ENCODE results near the gene RAN. TPM values are rescaled to one million over a fixed set of nuclear protein-coding genes. Genes with fewer than 3 reads are reported as not detected.

The RAN gene
- total and polyA plus RNA-seq, 7 donors, result 302 to 1,341 (median 369) TPM

DNA sequence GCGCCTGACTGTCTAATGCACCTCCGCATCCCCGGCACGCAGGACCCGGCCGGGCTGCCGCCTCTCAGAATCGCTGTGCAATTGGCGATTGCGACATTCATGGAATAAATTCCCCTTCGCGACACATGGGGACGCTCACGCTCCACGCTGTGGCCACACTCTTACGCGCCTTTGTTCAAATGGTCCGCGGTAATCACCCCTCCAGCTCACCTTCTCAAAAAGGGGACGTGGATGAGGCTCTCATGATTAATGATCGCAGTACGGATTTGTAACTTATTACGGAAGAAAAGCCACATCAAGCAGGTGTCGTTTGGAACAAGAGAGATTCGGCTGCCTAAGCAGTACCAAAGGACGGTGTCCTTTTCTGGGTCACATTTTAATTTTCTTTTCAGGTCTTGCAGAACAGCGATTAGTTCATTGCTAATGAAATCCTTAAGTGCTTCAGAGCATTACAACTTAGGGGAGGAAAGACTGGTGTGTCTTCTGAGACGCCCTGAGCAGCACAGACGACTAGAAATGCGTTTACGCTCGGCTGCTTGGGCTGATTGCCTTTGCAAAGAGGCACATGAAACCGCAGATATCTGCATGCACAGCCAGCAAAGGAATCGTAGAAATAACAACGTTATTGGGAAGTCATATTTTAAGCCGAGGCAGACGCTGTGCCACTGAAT is 44.5 kb downstream of the RAN start:
- peaks cover 7% of the 10 kb centered on the region for H3K9me3 ChIP-seq
- H3K27me3 ChIP-seq (ENCODE audit: insufficient read depth in 3 of 3, low read length in 2 of 3), result peaks cover 0 to 19% (median 4%) of the 10 kb centered on the region in 3 donors
- peak; percentile 28 to 71 for DNase-seq
- no peaks in the 10 kb centered on the region for H3K36me3 ChIP-seq (ENCODE audit: insufficient read depth in 1 of 2, low read depth in 1 of 2)
- intact Hi-C loops (cut with DNase I), result loop anchor here in 1 of 2 donors (2.0 to 10.0 kb wide), 2 partner anchors 216 to 908 kb away; partner anchors contain the start of gene MMP17
- WGBS, 3 donors, result 12 to 15% (median 13%) methylated on average over 37 of the region's 37 CpGs
- no peak overlapping the region for H3K27ac ChIP-seq
- peak; percentile 66 to 86 (median 80) for ATAC-seq
- H3K4me1 ChIP-seq, result no peaks in the 10 kb centered on the region
- TF ChIP-seq, protein P1, sequence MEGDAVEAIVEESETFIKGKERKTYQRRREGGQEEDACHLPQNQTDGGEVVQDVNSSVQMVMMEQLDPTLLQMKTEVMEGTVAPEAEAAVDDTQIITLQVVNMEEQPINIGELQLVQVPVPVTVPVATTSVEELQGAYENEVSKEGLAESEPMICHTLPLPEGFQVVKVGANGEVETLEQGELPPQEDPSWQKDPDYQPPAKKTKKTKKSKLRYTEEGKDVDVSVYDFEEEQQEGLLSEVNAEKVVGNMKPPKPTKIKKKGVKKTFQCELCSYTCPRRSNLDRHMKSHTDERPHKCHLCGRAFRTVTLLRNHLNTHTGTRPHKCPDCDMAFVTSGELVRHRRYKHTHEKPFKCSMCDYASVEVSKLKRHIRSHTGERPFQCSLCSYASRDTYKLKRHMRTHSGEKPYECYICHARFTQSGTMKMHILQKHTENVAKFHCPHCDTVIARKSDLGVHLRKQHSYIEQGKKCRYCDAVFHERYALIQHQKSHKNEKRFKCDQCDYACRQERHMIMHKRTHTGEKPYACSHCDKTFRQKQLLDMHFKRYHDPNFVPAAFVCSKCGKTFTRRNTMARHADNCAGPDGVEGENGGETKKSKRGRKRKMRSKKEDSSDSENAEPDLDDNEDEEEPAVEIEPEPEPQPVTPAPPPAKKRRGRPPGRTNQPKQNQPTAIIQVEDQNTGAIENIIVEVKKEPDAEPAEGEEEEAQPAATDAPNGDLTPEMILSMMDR (IDR thresholded peaks at IDR 0.05), result peak; percentile 82
- H3K4me3 ChIP-seq, result peak overlapping the region; percentile 30

DNA sequence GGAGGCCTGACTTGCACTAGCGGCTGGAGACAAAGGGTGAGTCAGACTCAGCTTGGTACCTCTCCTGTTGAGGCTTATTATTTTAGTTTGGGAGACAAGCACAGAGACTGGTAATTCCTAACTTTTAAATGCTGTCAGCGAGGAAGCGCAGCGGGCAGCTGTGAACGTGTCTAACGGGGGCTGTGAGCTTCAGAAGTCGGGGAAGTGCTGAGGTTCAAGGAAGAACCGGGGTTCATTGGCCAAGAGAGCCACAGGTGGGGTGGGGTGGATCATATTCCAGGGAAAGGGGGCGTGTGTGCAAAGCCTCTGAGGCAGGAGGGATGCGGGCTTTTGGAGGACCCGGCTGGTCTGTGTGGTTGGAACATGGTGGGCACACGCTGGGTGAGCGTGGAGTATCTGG is 45.7 kb downstream of the RAN start:
- peaks cover 0 to 19% (median 4%) of the 10 kb centered on the region in 3 donors for H3K27me3 ChIP-seq (ENCODE audit: insufficient read depth in 3 of 3, low read length in 2 of 3)
- H3K4me1 ChIP-seq, result no peaks in the 10 kb centered on the region
- no peaks in the 10 kb centered on the region for H3K36me3 ChIP-seq (ENCODE audit: insufficient read depth in 1 of 2, low read depth in 1 of 2)
- intact Hi-C loops (cut with DNase I), result loop anchor here in 1 of 2 donors (2.0 to 10.0 kb wide), 2 partner anchors 215 to 907 kb away; partner anchors contain the start of gene MMP17
- DNase-seq (no peak), ATAC-seq (no peak)
- H3K27ac ChIP-seq, result no peak overlapping the region
- H3K4me3 ChIP-seq, result no peak overlapping the region
- H3K9me3 ChIP-seq, result no peaks in the 10 kb centered on the region
- TF ChIP-seq, protein P1 (IDR thresholded peaks at IDR 0.05), result no peak
- 84 to 88% (median 86%) methylated on average over 13 of the region's 13 CpGs for WGBS, 3 donors

DNA sequence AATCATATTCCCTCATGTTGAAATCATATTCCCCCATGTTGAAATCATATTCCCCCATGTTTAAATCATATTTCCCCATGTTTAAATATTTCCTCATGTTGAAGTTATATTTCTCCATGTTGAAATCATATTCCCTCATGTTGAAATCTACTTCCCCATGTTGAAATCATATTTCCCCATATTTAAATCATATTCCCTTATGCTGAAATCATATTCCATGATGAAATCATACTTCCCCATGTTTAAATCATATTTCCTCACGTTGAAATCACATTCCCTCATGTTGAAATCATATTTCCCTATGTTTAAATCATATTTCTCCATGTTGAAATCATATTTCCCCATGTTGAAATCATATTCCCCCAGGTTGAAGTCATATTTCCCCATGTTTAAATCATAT is 47.2 kb downstream of the RAN start:
- H3K27ac ChIP-seq, result no peak overlapping the region
- TF ChIP-seq, protein P1 (IDR thresholded peaks at IDR 0.05), result no peak

DNA sequence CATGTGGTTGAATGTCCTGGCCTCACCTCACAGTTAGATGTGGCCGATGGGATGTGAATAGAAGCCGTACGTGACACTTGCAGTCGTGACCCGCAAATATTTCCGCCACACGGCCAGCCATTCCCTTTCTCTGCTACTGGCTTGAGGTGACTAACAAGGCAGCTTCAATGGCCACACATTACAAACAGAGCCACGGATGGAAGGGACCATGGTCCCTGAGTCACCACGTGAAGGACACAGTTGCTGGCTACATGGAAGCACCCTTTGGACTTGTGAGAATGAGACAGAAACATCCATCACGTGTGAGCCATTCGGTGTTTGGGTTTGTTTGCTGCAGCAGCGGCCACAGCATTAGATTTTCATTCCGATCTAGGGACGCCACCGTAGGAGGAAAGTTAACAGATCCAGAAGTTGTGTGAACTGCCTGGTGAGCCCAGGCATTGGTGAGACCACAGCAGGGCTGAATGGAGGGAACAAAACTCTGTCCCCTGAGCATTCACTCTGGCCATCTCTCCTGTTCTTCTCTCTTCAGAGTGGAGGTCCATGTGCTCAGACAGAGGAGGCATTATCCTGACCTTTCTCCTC is 48.3 kb downstream of the RAN start:
- no peak overlapping the region for H3K27ac ChIP-seq
- intact Hi-C loops (cut with DNase I), result no loop called here
- H3K27me3 ChIP-seq (ENCODE audit: insufficient read depth in 3 of 3, low read length in 2 of 3), result peaks cover 0 to 19% (median 8%) of the 10 kb centered on the region in 3 donors
- H3K4me3 ChIP-seq, result no peak overlapping the region
- TF ChIP-seq, protein P1 (IDR thresholded peaks at IDR 0.05), result no peak
- H3K4me1 ChIP-seq, result no peaks in the 10 kb centered on the region
- 72 to 79% (median 72%) methylated on average over 15 of the region's 15 CpGs for WGBS, 3 donors
- ATAC-seq (peak in 1 of 4 donors; percentile 11), DNase-seq (no peak)
- H3K36me3 ChIP-seq (ENCODE audit: insufficient read depth in 1 of 2, low read depth in 1 of 2), result no peaks in the 10 kb centered on the region
- no peaks in the 10 kb centered on the region for H3K9me3 ChIP-seq

More for the DNA sequence above, 47.2 kb downstream of the RAN start:
- Histone ChIP-seq H3K36me3 (ENCODE audit: insufficient read depth in 1 of 2, low read depth in 1 of 2) (no peaks in the 10 kb centered on the region), H3K9me3 (no peaks in the 10 kb centered on the region), H3K27me3 (ENCODE audit: insufficient read depth in 3 of 3, low read length in 2 of 3) (peaks cover 0 to 19% (median 8%) of the 10 kb centered on the region in 3 donors), H3K4me1 (no peaks in the 10 kb centered on the region), H3K4me3 (no peak overlapping the region)
- intact Hi-C loops (cut with DNase I), result loop anchor here in 1 of 2 donors (10.0 kb wide), 1 partner anchor 906 kb away; the partner anchor contains the start of gene MMP17
- ATAC-seq, result no peak
- no peak for DNase-seq
- 53 to 66% (median 54%) methylated on average over 1 of the region's 1 CpG for WGBS, 3 donors
